Esophagus muscularis mucosa (tissue), 3 donors: Measurements from ENCODE around the gene TLR8.

Experiments used
- CTCF ChIP-seq, 3 experiments: fragments of 200-600 bp in 2 of 3; fragments of 450-650 bp in 1 of 3; sonication (generic) in 2 of 3; IDR thresholded peaks; one replicate each; pipeline ENCODE4 v1.5.1; 2017 to 2019; ENCODE audit warnings: antibody characterized with exemption in 3 of 3, mild to moderate bottlenecking in 2 of 3, moderate library complexity in 1 of 3
- POLR2A ChIP-seq: fragments of 450-650 bp; IDR thresholded peaks from one replicate; pipeline ENCODE4 v1.6.1; 2017; ENCODE audit warnings: antibody characterized with exemption, moderate library complexity, mild to moderate bottlenecking, low read depth

GRCh38 chrX:12891915-12892506, 14.4 kb upstream of the TLR8 start:
- TF ChIP-seq CTCF (IDR thresholded peaks at IDR 0.05) (no peak), POLR2A (no peak)
